GM19025 (cell line): Measurements from ENCODE around the gene STK24.

Source experiments
- ATAC-seq: cut with Tn5 transposase; IDR thresholded peaks from one replicate; pipeline ENCODE4 v1.9.1; 2021; ENCODE audit warnings: mild to moderate bottlenecking, low read depth, moderate library complexity; ENCODE audit not compliant: unreplicated experiment

The STK24 gene

DNA sequence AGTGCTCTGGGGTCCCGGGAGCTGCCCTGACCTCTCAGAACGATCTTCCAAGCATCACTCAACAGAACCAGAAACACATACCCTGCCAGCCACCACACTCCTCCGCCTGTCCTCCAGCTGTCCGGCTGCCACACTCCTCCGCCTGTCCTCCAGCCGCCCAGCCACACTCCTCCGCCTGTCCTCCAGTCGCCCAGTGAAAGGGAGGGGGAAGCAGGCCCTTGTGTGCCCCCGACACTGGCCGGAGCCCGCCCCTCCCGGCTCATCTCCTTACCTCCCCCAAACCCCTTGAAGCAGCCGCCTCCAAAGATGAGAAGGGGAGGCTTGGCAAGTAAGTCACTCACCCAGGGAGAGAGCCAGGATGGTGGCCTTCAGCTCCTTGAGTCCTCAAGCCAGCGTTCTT lies 40.2 kb downstream of the STK24 start:
- ATAC-seq, result no peak

DNA sequence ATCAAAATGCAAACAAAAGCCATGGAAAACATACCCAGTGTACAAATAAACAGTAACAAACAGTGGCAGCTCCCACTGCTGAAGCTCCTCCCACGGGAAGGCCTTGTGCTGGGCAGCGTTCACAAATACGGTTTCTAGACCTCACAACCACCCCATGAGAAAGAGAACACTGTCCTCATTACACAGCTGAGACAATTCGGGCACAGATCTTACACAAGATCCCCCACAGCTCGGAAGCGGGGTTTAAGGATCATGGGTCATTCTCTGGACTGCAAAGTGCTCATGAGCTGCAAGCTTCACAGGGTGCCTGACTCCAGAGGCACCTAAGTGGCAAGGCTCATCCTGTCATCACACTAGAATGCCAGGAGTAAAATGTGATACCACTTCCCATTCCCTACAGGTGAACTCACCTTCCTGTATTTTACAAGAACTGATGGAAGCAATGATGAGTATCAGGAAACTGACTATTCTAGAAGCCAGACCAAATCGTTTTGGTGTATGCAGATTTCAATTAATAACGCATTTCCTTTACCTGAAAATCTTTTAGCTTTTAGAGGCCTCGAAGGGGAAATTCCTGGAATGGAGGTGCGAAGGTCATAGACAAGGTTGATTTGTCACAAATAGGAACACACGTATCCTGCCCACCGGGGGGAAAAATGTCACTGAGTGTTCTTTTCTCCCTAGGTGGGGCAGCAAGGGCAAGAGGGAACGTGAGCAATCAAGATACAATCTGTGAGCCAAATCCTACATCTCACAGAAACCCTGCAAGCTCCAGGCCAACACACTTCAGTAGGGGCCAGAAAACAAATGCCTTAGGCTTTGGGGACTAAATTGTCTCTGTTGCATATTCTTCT lies 41.2 kb downstream of the STK24 start:
- no peak for ATAC-seq

- ATAC-seq, result no peak
Measured at GRCh38 chr13:98534821-98535220, 42.1 kb downstream of the STK24 start.

DNA sequence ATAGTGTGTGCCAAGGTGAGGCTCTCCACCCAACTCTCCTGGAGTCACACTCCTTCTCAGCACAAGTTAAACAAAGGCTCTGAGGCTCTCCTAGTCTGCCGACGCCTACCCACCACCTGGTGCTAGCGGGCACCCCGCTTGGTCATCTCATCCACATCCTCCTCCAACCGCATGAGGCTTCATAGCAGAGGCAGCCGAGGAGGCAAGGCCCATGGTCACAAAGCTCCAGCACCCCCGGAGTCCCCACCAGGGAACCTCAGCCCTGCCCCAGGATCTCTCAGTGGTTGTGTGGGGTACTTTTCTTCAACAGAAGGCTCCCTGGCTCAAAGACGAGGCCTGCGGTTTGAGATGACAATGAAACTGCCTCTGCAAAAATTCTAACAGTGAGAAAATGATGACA lies 43.0 kb downstream of the STK24 start:
- ATAC-seq, result no peak

GRCh38 chr13:98532254-98532653 lies 44.7 kb downstream of the STK24 start:
- no peak for ATAC-seq

- no peak for ATAC-seq
Measured at GRCh38 chr13:98530217-98530616, 46.7 kb downstream of the STK24 start.

- ATAC-seq, result no peak
Measured at GRCh38 chr13:98529171-98529570, 47.7 kb downstream of the STK24 start.

GRCh38 chr13:98528663-98529064 lies 48.2 kb downstream of the STK24 start:
- no peak for ATAC-seq

DNA sequence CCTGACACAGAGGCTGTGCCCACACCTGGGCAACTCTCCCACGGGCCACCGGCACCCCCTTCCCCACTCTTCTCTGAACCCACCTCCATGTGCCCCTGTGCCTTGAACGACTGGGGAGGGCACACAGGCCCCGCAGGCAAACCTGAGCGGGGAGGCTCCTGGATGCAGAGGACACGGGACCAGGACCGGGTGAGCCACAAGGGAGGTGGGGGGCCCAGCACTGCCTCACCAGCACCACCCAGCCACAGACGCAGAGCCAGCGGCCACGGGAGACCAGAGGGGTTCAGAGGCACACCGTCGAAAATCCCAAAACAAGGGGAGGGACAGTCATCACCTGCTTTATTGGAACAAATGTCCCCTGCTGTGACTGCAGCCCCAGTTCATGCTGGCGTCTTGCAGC lies 49.4 kb downstream of the STK24 start:
- no peak for ATAC-seq

DNA sequence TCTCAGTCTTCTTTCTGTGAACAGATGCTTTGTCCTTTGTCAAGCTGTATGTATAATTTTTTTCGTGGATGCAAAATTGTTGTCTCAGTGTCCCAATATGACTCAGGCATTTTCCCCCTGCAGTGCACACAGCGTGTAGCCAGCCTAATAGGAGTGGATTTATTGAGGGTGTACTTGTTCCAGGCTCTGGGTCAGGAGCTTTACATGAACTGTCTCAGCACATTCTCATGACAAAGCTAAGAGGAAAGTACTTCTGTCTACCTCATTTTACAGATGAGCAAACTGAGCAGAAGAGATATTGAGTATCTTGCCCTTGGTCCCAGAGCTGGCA lies 50.8 kb downstream of the STK24 start:
- ATAC-seq, result no peak

DNA sequence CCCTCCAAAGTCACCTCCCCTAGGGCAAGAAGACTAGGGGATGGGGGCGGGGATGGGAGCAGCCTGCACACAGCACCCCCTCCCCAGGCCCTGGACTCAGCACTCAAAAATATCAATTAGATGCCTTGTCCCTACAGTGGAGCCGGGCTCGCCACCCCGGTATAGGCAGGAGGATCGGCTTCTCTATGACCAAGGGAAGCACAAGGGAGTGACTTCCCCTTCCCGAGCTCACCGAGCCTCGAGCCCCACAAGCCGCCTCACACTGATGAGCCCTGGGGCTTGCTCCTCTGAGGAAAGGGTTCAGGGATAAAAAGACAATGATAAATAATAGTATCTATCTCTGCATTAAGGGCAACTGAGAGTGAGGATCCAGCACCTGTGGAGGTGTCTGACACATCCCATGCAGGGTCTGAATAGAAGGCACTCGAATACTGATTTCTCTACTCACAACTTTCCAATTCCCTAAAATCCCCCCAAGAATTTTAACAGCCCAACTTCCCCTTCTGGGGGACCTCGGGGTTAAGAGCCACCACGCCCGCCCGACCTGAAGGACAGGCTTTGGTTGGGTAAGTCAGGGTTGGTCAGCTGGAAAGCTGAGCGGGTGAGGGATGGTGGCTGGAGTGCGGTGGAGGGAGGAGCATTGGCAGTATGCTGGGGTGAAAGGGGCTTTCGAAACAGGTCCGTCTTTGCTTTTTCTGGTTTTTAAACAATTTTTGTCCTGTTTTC lies 51.3 kb downstream of the STK24 start:
- ATAC-seq, result no peak

- ATAC-seq, result no peak
Measured at GRCh38 chr13:98524793-98525192, 52.1 kb downstream of the STK24 start.

DNA sequence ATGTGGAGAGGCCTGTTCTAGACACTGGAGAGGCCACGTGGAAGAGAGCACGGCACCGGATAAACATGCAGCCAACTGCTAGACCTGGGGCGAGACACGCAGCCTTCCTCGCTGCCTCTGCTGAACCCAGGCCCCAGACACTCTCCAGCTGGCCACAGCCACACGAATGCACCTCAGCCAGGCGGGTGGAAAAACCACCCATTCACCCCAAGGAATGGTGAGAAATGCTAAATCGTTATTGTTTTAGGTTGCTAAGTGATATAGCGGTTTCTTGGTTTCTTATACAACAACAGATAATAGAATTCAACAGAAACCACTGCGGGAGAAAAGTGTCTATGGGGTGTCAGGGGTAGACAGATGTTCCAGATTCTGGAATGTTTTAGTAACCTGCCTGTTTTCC lies 52.5 kb downstream of the STK24 start:
- no peak for ATAC-seq

DNA sequence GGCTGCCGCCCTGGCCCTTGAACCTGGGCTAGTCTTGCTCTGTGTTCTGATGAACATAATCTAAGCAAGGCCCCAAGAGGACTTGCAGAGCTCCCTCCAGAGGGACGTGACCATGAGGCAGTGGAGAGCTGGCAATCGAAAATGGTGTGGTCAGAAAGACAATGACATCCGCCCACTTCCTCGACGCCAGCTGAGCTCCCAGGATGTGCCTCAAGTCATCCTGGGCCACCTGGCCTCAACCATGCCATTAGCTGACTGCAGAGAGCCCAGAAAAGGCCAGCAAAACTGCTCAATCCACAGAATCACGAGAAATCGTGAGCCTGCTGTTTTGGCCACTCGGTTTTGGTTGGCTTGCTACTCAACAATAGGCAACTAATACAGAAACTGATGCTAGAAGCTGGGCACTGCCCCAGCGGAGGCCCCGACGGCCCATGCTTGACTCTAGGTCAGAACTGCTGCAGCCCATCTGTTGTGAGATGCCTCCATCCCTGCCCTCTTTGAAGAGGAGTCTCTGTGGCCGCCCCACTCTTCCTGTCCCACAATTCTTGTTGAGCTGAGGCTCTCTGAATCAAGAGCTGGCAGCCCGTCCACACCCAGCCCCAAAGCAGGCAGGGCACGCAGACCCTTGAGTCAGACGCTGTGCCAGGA lies 53.3 kb downstream of the STK24 start:
- ATAC-seq, result no peak

- no peak for ATAC-seq
Measured at GRCh38 chr13:98522371-98522770, 54.5 kb downstream of the STK24 start.

DNA sequence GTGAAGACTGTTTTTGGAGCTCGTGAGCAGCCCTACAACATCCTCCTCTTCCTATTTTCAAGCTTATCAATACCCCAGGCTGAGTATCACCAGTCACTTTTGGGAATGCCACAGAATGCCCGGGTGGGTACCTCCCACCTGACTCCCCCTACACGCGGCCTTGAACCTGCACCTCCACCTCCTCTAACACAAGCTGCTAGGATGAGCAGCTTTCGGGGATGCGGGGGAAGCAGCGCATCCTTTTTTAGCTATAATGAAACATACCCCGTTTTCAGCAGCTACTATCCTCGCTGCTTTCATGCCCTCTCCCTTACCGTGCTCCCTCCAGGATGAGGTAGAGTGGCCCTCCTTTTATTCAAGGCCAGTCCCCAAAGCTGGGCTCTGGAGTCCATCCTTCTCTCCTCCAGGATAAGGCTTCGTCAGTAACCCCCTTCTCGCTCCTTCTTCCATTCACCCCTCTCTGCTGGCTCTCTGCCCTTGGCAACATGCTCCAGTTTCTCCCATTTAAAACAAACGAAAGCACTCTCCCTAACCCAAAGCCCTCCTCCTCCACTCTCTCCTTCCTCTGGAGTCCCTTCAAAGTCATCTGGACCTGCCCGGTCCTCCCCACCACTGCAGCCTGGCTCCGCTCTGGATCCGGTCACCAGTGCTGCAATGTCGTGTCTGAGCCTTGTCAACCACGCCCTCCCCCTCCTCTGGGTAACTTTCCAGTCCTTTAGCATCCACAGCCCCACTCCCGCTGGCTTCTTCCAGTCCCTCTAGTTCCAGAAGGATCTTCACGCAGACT lies 55.3 kb downstream of the STK24 start:
- ATAC-seq, result no peak

- ATAC-seq, result no peak
Measured at GRCh38 chr13:98520674-98521449, 56.0 kb downstream of the STK24 start.

GRCh38 chr13:98519976-98520375 lies 56.9 kb downstream of the STK24 start:
- ATAC-seq, result no peak

DNA sequence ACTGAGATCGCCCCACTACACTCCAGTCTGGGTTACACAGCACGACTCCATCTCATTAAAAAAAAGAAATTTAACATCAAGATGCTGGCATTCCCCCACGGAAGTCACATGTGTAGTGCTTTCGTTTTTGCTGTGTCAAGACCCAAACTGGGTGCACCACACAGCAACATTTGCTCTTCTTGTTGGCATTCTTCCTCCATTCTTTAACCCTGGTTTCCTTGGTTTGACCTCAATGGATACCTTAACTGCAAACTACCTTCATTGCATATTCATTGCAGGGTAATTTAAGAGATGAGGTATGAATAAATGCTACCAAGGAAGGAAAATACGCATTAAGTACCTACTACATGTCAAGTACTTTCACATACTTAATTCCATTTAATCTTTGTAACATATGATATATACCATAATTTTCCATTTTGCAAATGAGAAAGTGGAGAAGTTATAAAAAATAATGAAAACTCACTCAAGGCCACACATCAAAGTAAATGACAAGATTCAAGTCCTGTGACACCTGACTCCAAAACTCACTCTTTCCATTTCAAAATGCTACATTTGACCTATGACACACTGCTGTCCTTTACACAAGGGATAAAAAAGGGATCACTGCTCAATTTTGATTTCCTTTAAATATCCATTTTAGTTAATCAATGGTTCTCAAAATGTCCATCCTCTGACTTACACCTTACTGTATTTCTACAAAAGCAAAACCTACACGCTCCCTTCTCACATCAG lies 59.2 kb downstream of the STK24 start:
- ATAC-seq, result peak; percentile 47
